ENCODE results near the gene MYO9A. TPM values are rescaled to one million over a fixed set of nuclear protein-coding genes. Genes with fewer than 3 reads are reported as not detected.

MYO9A gene
- total RNA-seq, 1 experiment from 2014 or later, result 21.4 TPM

DNA sequence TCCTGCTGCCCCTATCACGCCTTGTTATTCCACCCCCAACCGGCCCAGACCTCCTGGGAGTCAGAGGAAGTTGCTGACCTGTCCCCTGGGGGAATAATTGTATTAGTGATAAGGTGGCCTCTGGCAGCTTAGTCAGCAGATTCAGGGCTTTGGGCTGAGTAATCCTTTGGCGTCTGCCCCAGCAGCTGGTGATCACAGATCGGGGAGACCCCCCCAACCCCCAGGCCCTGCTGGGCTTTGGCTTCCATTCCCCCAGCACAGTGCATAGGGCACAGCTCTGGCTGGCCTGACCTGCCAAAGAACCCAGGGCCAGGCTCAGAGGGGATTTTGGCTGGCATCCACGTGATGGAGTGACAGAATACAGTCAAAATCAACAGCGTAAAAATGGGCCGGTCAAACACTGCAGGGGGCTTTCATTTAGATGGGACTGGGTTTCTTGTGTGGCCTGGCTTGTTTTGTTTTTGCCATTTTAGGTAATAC lies 311.5 kb downstream of the MYO9A start:
- TF ChIP-seq, protein P1, sequence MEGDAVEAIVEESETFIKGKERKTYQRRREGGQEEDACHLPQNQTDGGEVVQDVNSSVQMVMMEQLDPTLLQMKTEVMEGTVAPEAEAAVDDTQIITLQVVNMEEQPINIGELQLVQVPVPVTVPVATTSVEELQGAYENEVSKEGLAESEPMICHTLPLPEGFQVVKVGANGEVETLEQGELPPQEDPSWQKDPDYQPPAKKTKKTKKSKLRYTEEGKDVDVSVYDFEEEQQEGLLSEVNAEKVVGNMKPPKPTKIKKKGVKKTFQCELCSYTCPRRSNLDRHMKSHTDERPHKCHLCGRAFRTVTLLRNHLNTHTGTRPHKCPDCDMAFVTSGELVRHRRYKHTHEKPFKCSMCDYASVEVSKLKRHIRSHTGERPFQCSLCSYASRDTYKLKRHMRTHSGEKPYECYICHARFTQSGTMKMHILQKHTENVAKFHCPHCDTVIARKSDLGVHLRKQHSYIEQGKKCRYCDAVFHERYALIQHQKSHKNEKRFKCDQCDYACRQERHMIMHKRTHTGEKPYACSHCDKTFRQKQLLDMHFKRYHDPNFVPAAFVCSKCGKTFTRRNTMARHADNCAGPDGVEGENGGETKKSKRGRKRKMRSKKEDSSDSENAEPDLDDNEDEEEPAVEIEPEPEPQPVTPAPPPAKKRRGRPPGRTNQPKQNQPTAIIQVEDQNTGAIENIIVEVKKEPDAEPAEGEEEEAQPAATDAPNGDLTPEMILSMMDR (conservative IDR thresholded peaks at IDR 0.05), result no peak
- H3K27me3 Mint-ChIP-seq (ENCODE audit: low read depth), result peaks cover 4% of the 10 kb centered on the region
- H3K27ac ChIP-seq (ENCODE audit: insufficient read length, low read depth, low read length), result no peak overlapping the region
- no peak overlapping the region for H2BK5ac ChIP-seq (ENCODE audit: insufficient read length, low read length)
- no peak overlapping the region for H4K91ac ChIP-seq (ENCODE audit: insufficient read length, low read depth, low read length)
- no peak overlapping the region for H4K5ac ChIP-seq (ENCODE audit: insufficient read length, low read depth, low read length)
- H3K27ac Mint-ChIP-seq, result peak overlapping the region in 1 of 3 experiments; percentile 54; a peak in 2 of 7 replicates
- no peak overlapping the region for H2AFZ ChIP-seq (ENCODE audit: low read length)
- peak overlapping the region in 1 of 2 experiments; percentile 72; a peak in 3 of 5 replicates for H3K4me3 Mint-ChIP-seq
- H3K9ac ChIP-seq (ENCODE audit: extremely low read depth, insufficient read length, low read length), result no peak overlapping the region
- peaks cover 7% of the 10 kb centered on the region; the same call in 1 of the 2 replicates for H3K4me1 ChIP-seq (ENCODE audit: insufficient read depth, low read length)
- peak overlapping the region; percentile 59 for H3K4me2 ChIP-seq (ENCODE audit: insufficient read depth, insufficient read length, low read length)
- H3K4me1 Mint-ChIP-seq, result peaks cover 41 to 53% of the 10 kb centered on the region in 2 experiments
- no peaks in the 10 kb centered on the region for H3K27me3 ChIP-seq (ENCODE audit: insufficient read depth, low read length)
- H2BK15ac ChIP-seq (ENCODE audit: low read depth, low read length), result no peak overlapping the region
- H3K79me2 ChIP-seq (ENCODE audit: insufficient read depth, low read length), result no peaks in the 10 kb centered on the region
- no peaks in the 10 kb centered on the region for H3K9me3 Mint-ChIP-seq
- H4K8ac ChIP-seq (replicated peaks; ENCODE audit: insufficient read length, low read depth, low read length), result no peak overlapping the region
- no peaks in the 10 kb centered on the region for H3K79me1 ChIP-seq (ENCODE audit: insufficient read depth, low read depth, low read length, poor library complexity, severe bottlenecking)
- H2BK20ac ChIP-seq (ENCODE audit: low read depth, low read length, poor library complexity, severe bottlenecking), result no peak overlapping the region
- H3K4ac ChIP-seq (ENCODE audit: low read depth, low read length), result no peak overlapping the region
- WGBS (ENCODE audit: extremely low coverage, insufficient read length, low lambda C conversion rate), result no CpG with 5 or more reads among the region's 7 CpGs
- no peak for DNase-seq
- no peaks in the 10 kb centered on the region for H3K9me3 ChIP-seq (ENCODE audit: control insufficient read depth, low read depth, low read length)
- H3K23me2 ChIP-seq (ENCODE audit: insufficient read length, low read depth, low read length, poor library complexity, severe bottlenecking), result no peaks in the 10 kb centered on the region
- no peaks in the 10 kb centered on the region for H4K20me1 ChIP-seq (ENCODE audit: control insufficient read depth, insufficient read depth, insufficient read length)
- no peak overlapping the region for H3K18ac ChIP-seq (ENCODE audit: insufficient read length, low read depth, low read length)
- H3K36me3 Mint-ChIP-seq (ENCODE audit: insufficient read depth in 1 of 3, low read depth in 3 of 3), result no peaks in the 10 kb centered on the region; a peak in 1 of 7 replicates
- H2AK5ac ChIP-seq (ENCODE audit: insufficient read length, low read length), result no peak overlapping the region
- H3T11ph ChIP-seq (ENCODE audit: low read length), result no peak overlapping the region
- H3K56ac ChIP-seq (ENCODE audit: insufficient read length, low read depth, low read length), result no peak overlapping the region
- H3K23ac ChIP-seq (ENCODE audit: insufficient read length, low read depth, low read length), result no peak overlapping the region
- no peak overlapping the region for H3K14ac ChIP-seq (ENCODE audit: insufficient read depth, low read length)
- H2BK12ac ChIP-seq (ENCODE audit: insufficient read length, low read depth, low read length), result no peak overlapping the region
- H2BK120ac ChIP-seq (ENCODE audit: low read depth, low read length, poor library complexity, severe bottlenecking), result no peak overlapping the region
